Suppressor macrophage treated with lipopolysaccharide for 1 hour (primary cell): Measurements from ENCODE around the gene KRTAP12-1.

ENCODE experiments used
- DNase-seq, 3 donors: peaks; one replicate each; pipeline ENCODE4 v3.0.0-alpha.2; 2020 to 2022

The KRTAP12-1 gene

GRCh38 chr21:44681861-44682579, at the start of gene KRTAP12-1:
Gene KRTAP12-1, minus strand, starts transcription at chr21:44682163. Its CDS starts 40 bp downstream, at chr21:44682123.
- no peak for DNase-seq

GRCh38 chr21:44730951-44731579, 49.1 kb upstream of the KRTAP12-1 start:
- no peak for DNase-seq

GRCh38 chr21:44730028-44730395, 48.0 kb upstream of the KRTAP12-1 start:
- no peak for DNase-seq

- DNase-seq, result no peak
These were observed 47.5 kb upstream of the KRTAP12-1 start for GRCh38 chr21:44729336-44730027.

- DNase-seq, result no peak
These were observed 46.8 kb upstream of the KRTAP12-1 start for GRCh38 chr21:44728716-44729115.

- DNase-seq, result no peak
These were observed 45.8 kb upstream of the KRTAP12-1 start for GRCh38 chr21:44727757-44728156.

GRCh38 chr21:44727321-44727720, 45.4 kb upstream of the KRTAP12-1 start:
- no peak for DNase-seq

- no peak for DNase-seq
These were observed 44.9 kb upstream of the KRTAP12-1 start for GRCh38 chr21:44726826-44727225.

GRCh38 chr21:44724926-44725325, 43.0 kb upstream of the KRTAP12-1 start:
- DNase-seq, result no peak

GRCh38 chr21:44724196-44724595, 42.2 kb upstream of the KRTAP12-1 start:
- no peak for DNase-seq

- DNase-seq, result peak in 2 of 3 donors; percentile 30 to 32
These were observed 41.5 kb upstream of the KRTAP12-1 start for GRCh38 chr21:44723177-44724131.

- no peak for DNase-seq
These were observed 40.8 kb upstream of the KRTAP12-1 start for GRCh38 chr21:44722731-44723130.

GRCh38 chr21:44720170-44720569, 38.2 kb upstream of the KRTAP12-1 start:
- no peak for DNase-seq

GRCh38 chr21:44718571-44718970, 36.6 kb upstream of the KRTAP12-1 start:
- DNase-seq, result no peak

GRCh38 chr21:44718093-44718492, 36.1 kb upstream of the KRTAP12-1 start:
- DNase-seq, result no peak

GRCh38 chr21:44716984-44717383, 35.0 kb upstream of the KRTAP12-1 start:
- DNase-seq, result no peak

GRCh38 chr21:44714905-44715304, 32.9 kb upstream of the KRTAP12-1 start:
- no peak for DNase-seq

- no peak for DNase-seq
These were observed 31.9 kb upstream of the KRTAP12-1 start for GRCh38 chr21:44713846-44714245.

GRCh38 chr21:44713130-44713529, 31.2 kb upstream of the KRTAP12-1 start:
- DNase-seq, result no peak

GRCh38 chr21:44712203-44713028, 30.5 kb upstream of the KRTAP12-1 start:
- DNase-seq, result peak in 2 of 3 donors; percentile 24 to 35

GRCh38 chr21:44711327-44712202, 29.6 kb upstream of the KRTAP12-1 start, which contains the start of gene TSPEAR:
Gene TSPEAR, minus strand, starts transcription at chr21:44711572. Its CDS starts 58 bp downstream, at chr21:44711514.
- no peak for DNase-seq
